HepG2 (cell line): ENCODE measurements around the gene JPH3. TPM values are rescaled to one million over a fixed set of nuclear protein-coding genes. Genes with fewer than 3 reads are reported as not detected.

ENCODE experiments used
- AGO1 ChIP-seq: fragments of 200-400 bp; formaldehyde crosslinking; IDR thresholded peaks from 2 replicates; pipeline ENCODE4 v1.6.1; 2017; ENCODE audit warnings: mild to moderate bottlenecking, low read depth, low read length, moderate library complexity; ENCODE audit not compliant: poor library complexity, severe bottlenecking
- EED ChIP-seq: sonication (generic); formaldehyde crosslinking; IDR thresholded peaks from 2 replicates; pipeline ENCODE4 v1.5.0; 2020; ENCODE audit warnings: mild to moderate bottlenecking, missing genetic modification reagents
- EHMT2 ChIP-seq: fragments of 200-600 bp; sonication (generic); IDR thresholded peaks from 2 replicates; pipeline ENCODE4 v1.7.0; 2017; ENCODE audit warnings: antibody characterized with exemption, low read depth, low read length, borderline replicate concordance
- ESRRA ChIP-seq: sonication (generic); formaldehyde crosslinking; IDR thresholded peaks from 2 replicates; pipeline ENCODE4 v1.5.1; 2020; ENCODE audit warnings: mild to moderate bottlenecking, low read depth, missing genetic modification reagents
- EZH2 ChIP-seq: conservative IDR thresholded peaks from 2 replicates; pipeline ENCODE4 v1.6.1; 2012; ENCODE audit warnings: mild to moderate bottlenecking, low read depth, low read length, moderate library complexity
- FOXC1 ChIP-seq: sonication (generic); formaldehyde crosslinking; IDR thresholded peaks from 2 replicates; pipeline ENCODE4 v1.8.0; 2022; ENCODE audit warnings: mild to moderate bottlenecking, missing genetic modification reagents, borderline replicate concordance
- JUND ChIP-seq: sonication (generic); formaldehyde crosslinking; IDR thresholded peaks from 2 replicates; pipeline ENCODE4 v1.8.0; 2022; ENCODE audit warnings: mild to moderate bottlenecking, missing genetic modification reagents
- ONECUT2 ChIP-seq: sonication (generic); formaldehyde crosslinking; IDR thresholded peaks from 2 replicates; pipeline ENCODE4 v1.4.0; 2020; ENCODE audit warnings: missing genetic modification reagents
- REPIN1 ChIP-seq: sonication (generic); formaldehyde crosslinking; IDR thresholded peaks from 2 replicates; pipeline ENCODE4 v1.8.0; 2022; ENCODE audit warnings: missing genetic modification reagents, low read depth, mild to moderate bottlenecking, borderline replicate concordance
- SPEN ChIP-seq: sonication (generic); formaldehyde crosslinking; IDR thresholded peaks from 2 replicates; pipeline ENCODE4 v1.5.1; 2020; ENCODE audit warnings: low read depth, mild to moderate bottlenecking, missing genetic modification reagents
- SRSF1 ChIP-seq: fragments of 200-400 bp; formaldehyde crosslinking; optimal IDR thresholded peaks from 2 replicates; pipeline ENCODE3; 2017; ENCODE audit warnings: mild to moderate bottlenecking, low read depth, low read length, moderate library complexity
- TFAP4 ChIP-seq: sonication (generic); IDR thresholded peaks from 2 replicates; pipeline ENCODE4 v1.6.1; 2016; ENCODE audit warnings: low read depth, borderline replicate concordance
- ZFP36 ChIP-seq: fragments of 150-350 bp; IDR thresholded peaks from 2 replicates; pipeline ENCODE4 v1.6.1; 2018; ENCODE audit warnings: borderline replicate concordance, low read length, low read depth; ENCODE audit not compliant: partially characterized antibody
- ZNF121 ChIP-seq: sonication (generic); formaldehyde crosslinking; IDR thresholded peaks from 2 replicates; pipeline ENCODE4 v1.5.0; 2020; ENCODE audit warnings: mild to moderate bottlenecking, missing genetic modification reagents
- ZNF292 ChIP-seq: sonication (generic); formaldehyde crosslinking; IDR thresholded peaks from 2 replicates; pipeline ENCODE4 v1.8.1; 2022; ENCODE audit warnings: mild to moderate bottlenecking, low read depth, missing genetic modification reagents, borderline replicate concordance
- ZNF326 ChIP-seq: sonication (generic); formaldehyde crosslinking; IDR thresholded peaks from 2 replicates; pipeline ENCODE4 v1.4.0; 2020; ENCODE audit warnings: missing genetic modification reagents, borderline replicate concordance
- ZNF354B ChIP-seq: sonication (generic); formaldehyde crosslinking; IDR thresholded peaks from 2 replicates; pipeline ENCODE4 v1.8.0; 2022; ENCODE audit warnings: mild to moderate bottlenecking, missing genetic modification reagents
- ZNF546 ChIP-seq: sonication (generic); formaldehyde crosslinking; conservative IDR thresholded peaks from 2 replicates; pipeline ENCODE4 v1.8.1; 2023; ENCODE audit warnings: mild to moderate bottlenecking, missing genetic modification reagents
- ZNF607 ChIP-seq: sonication (generic); formaldehyde crosslinking; IDR thresholded peaks from 2 replicates; pipeline ENCODE4 v1.5.1; 2020; ENCODE audit warnings: missing genetic modification reagents, mild to moderate bottlenecking, borderline replicate concordance
- ZNF703 ChIP-seq: sonication (generic); formaldehyde crosslinking; IDR thresholded peaks from 2 replicates; pipeline ENCODE4 v1.5.1; 2020; ENCODE audit warnings: missing genetic modification reagents, mild to moderate bottlenecking, moderate library complexity, borderline replicate concordance
- ZNF792 ChIP-seq: IDR thresholded peaks from 2 replicates; pipeline ENCODE4 v1.6.1; 2016
- ZNF83 ChIP-seq: sonication (generic); formaldehyde crosslinking; IDR thresholded peaks from 2 replicates; pipeline ENCODE4 v1.4.0; 2020; ENCODE audit warnings: missing genetic modification reagents, mild to moderate bottlenecking, borderline replicate concordance
- ZSCAN29 ChIP-seq: sonication (generic); formaldehyde crosslinking; conservative IDR thresholded peaks from 2 replicates; pipeline ENCODE4 v1.4.0; 2020; ENCODE audit warnings: mild to moderate bottlenecking, missing genetic modification reagents
- polyA plus RNA-seq, 8 experiments: library from polyadenylated mRNA; depleted of rRNA in 3 of 8; stranded (reverse) in 7 of 8; unstranded in 1 of 8; fragments of >200 nt; fragmentation: Illumina TruSeq in 4 of 8; extraction: Trizol in 4 of 8; gene quantifications; 2 replicates each; pipeline versions ENCODE4 v1.2.1 to v1.2.3, GENCODE V29; 2011 to 2016; ENCODE audit warnings: low read depth in 4 of 8, missing spikeins in 1 of 8, mixed read lengths in 1 of 8; ENCODE audit not compliant: insufficient read depth in 1 of 8
- total RNA-seq, 5 experiments: library from RNA; depleted of rRNA; stranded (reverse); fragments of >200 nt; fragmentation: Illumina TruSeq; extraction: Trizol; gene quantifications; 2 replicates each; pipeline ENCODE4 v1.2.3, GENCODE V29; 2016; ENCODE audit warnings: low read depth in 1 of 5
- TF ChIP-seq, protein P1 (sequence below): sonication (generic); formaldehyde crosslinking; IDR thresholded peaks from 2 replicates; pipeline ENCODE4 v1.5.1; 2020; ENCODE audit warnings: mild to moderate bottlenecking, missing genetic modification reagents
- TF ChIP-seq, protein P2 (sequence below): IDR thresholded peaks from 2 replicates; pipeline ENCODE4 v1.6.1; 2012; ENCODE audit warnings: inconsistent platforms

JPH3 gene
- total and polyA plus RNA-seq, 2 of the 13 experiments (the other 11 are each of a cell fraction or from before 2014, with no cell fraction given) = not detected

- TF ChIP-seq ZNF354B (CRISPR knock-in tag) (no peak), SRSF1 (peak; percentile 32), ZSCAN29 (CRISPR knock-in tag) (0 out of 2 replicates have a peak, but pooled peaks have one; percentile 30), ZNF546 (CRISPR knock-in tag) (no peak), ZNF83 (no peak), ZNF792 (CRISPR knock-in tag) (0 out of 2 replicates have a peak, but pooled peaks have one; percentile 11), ONECUT2 (CRISPR knock-in tag) (no peak), EED (CRISPR knock-in tag) (0 out of 2 replicates have a peak, but pooled peaks have one; percentile 46), ZNF607 (CRISPR knock-in tag) (peak; percentile 52; the same call in 1 of the 2 replicates), REPIN1 (0 out of 2 replicates have a peak, but pooled peaks have one; percentile 16), JUND (CRISPR knock-in tag) (no peak), ZNF703 (no peak), FOXC1 (CRISPR knock-in tag) (peak; percentile 74), TFAP4 (peak; percentile 66; the same call in 1 of the 2 replicates), ZNF121 (CRISPR knock-in tag) (0 out of 2 replicates have a peak, but pooled peaks have one; percentile 7), EHMT2 (no peak), ESRRA (CRISPR knock-in tag) (no peak), ZNF326 (CRISPR knock-in tag) (no peak), ZNF292 (peak; percentile 53; the same call in 1 of the 2 replicates), AGO1 (no peak), SPEN (CRISPR knock-in tag) (no peak), EZH2 (0 out of 2 replicates have a peak, but pooled peaks have one; percentile 35), ZFP36 (no peak)
- TF ChIP-seq, protein P1, sequence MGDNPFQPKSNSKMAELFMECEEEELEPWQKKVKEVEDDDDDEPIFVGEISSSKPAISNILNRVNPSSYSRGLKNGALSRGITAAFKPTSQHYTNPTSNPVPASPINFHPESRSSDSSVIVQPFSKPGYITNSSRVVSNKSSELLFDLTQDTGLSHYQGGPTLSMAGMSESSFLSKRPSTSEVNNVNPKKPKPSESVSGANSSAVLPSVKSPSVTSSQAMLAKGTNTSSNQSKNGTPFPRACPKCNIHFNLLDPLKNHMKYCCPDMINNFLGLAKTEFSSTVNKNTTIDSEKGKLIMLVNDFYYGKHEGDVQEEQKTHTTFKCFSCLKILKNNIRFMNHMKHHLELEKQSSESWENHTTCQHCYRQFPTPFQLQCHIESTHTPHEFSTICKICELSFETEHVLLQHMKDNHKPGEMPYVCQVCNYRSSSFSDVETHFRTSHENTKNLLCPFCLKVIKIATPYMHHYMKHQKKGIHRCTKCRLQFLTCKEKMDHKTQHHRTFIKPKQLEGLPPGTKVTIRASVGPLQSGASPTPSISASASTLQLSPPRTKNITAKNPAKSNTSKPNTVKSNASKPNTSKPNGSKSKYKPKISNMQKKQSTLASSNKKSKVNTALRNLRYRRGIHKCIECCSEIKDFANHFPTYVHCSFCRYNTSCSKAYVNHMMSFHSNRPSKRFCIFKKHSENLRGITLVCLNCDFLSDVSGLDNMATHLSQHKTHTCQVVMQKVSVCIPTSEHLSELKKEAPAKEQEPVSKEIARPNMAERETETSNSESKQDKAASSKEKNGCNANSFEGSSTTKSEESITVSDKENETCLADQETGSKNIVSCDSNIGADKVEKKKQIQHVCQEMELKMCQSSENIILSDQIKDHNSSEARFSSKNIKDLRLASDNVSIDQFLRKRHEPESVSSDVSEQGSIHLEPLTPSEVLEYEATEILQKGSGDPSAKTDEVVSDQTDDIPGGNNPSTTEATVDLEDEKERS (CRISPR knock-in tag) = peak; percentile 65; the same call in 1 of the 2 replicates
- TF ChIP-seq, protein P2, sequence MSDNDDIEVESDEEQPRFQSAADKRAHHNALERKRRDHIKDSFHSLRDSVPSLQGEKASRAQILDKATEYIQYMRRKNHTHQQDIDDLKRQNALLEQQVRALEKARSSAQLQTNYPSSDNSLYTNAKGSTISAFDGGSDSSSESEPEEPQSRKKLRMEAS = peak; percentile 51; the same call in 1 of the 2 replicates
Observed at GRCh38 chr16:87570938-87571867, 31.1 kb upstream of the JPH3 start (continued).
